Activated CD8-positive, alpha-beta T cell treated with anti-CD3 and anti-CD28 coated beads for 36 hours (primary cell): Measurements from ENCODE around the gene BOLA2B. TPM values are rescaled to one million over a fixed set of nuclear protein-coding genes. Genes with fewer than 3 reads are reported as not detected.
A peak's percentile ranks its signal among the peaks of the same experiment; 100 is the strongest.
"Not testable (repeated sequence)": the region's sequence is repeated elsewhere in the genome, so short reads cannot be mapped to it uniquely, and the experiment has no call there.

ENCODE experiments used
- ATAC-seq: fragments of 200-7000 bp; cut with Tn5 transposase; one replicate; pipeline ENCODE4 v1.10.0; 2021; ENCODE audit warnings: mild to moderate bottlenecking, moderate library complexity
- CTCF ChIA-PET: fragments of 350-600 bp; sonication (Branson Sonifier 250); formaldehyde crosslinking; loops from one replicate; lab custom pipeline; 2021; ENCODE audit warnings: antibody characterized with exemption; lab: Charles Lee
- POLR2A ChIA-PET: fragments of 350-600 bp; sonication (Branson Sonifier 250); formaldehyde crosslinking; loops from one replicate; lab custom pipeline; 2021; ENCODE audit warnings: antibody characterized with exemption; lab: Charles Lee
- DNase-seq: peaks from one replicate; pipeline ENCODE4 v3.0.0-alpha.2; 2020
- H3K27ac Mint-ChIP-seq: one replicate; pipeline ENCODE4 v1.8.0; 2021; ENCODE audit warnings: mild to moderate bottlenecking, mixed read lengths
- H3K27me3 Mint-ChIP-seq: one replicate; pipeline ENCODE4 v1.8.0; 2021; ENCODE audit warnings: mixed read lengths
- H3K36me3 Mint-ChIP-seq: one replicate; pipeline ENCODE4 v1.8.0; 2021; ENCODE audit warnings: low read depth, mixed read lengths
- H3K4me1 Mint-ChIP-seq: one replicate; pipeline ENCODE4 v1.8.0; 2021; ENCODE audit warnings: low read depth, mixed read lengths
- H3K4me3 Mint-ChIP-seq: one replicate; pipeline ENCODE4 v1.8.0; 2021; ENCODE audit warnings: mild to moderate bottlenecking, moderate library complexity, mixed read lengths
- H3K9me3 Mint-ChIP-seq: one replicate; pipeline ENCODE4 v1.8.0; 2021; ENCODE audit warnings: mixed read lengths
- intact Hi-C: fragments of 100-400 bp; cut with micrococcal nuclease; formaldehyde crosslinking; loops from one replicate; pipeline ENCODE4 v1.10.0; 2022
- total RNA-seq, 2 experiments: library from RNA; stranded (reverse); gene quantifications; one replicate each; pipeline ENCODE4 v1.2.3, GENCODE V29; 2021
- TF ChIP-seq, protein P1 (sequence below): fragments of 200-600 bp; IDR thresholded peaks from one replicate; pipeline ENCODE4 v1.8.0; 2022; ENCODE audit warnings: antibody characterized with exemption, mild to moderate bottlenecking

Gene BOLA2B
- total RNA-seq, 2 experiments from 2014 or later, result 248 to 254 TPM

DNA sequence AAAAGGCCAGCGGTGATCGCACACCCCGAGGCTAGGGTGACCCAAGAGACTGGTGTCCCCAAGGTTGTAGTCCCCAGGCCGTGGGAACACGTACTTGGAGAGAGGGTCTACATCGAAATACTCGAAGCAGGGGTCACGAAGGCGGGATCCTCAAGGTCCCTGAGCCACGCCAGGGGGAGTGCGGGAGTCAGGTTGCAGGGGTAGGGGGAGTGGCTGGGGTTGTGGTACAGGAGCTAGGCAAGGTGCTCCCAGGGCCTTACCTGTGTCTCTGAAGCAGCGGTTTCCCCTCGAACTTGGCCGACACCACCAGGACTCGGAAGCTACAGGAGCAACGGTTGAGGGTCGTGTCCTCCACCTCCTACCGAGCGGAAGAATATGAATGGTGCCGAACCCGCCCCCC is 368 bp downstream of the BOLA2B start:
- intact Hi-C loops, H3K27me3 Mint-ChIP-seq, DNase-seq, H3K9me3 Mint-ChIP-seq, H3K4me3 Mint-ChIP-seq, CTCF ChIA-PET, H3K36me3 Mint-ChIP-seq, POLR2A ChIA-PET, H3K4me1 Mint-ChIP-seq, H3K27ac Mint-ChIP-seq: not testable (repeated sequence)
- peak; percentile 5 for ATAC-seq

DNA sequence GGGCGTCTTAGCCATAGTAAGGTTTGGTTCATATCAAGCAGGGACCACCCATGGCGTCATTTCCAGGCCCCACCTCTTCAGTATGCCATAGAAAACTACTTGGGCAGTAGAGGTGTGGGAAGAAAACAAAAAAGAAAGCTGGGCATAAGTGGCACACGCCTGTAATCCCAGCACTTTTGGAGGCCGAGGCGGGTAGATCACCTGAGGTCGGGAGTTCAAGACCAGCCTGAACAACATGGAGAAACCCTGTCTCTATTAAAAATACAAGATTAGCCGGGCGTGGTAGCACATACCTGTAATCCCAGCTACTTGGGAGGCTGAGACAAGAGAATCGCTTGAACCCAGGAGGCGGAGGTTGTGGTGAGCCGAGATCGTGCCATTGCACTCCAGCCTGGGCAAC is 2.3 kb downstream of the BOLA2B start:
- H3K9me3 Mint-ChIP-seq, intact Hi-C loops, H3K4me3 Mint-ChIP-seq, CTCF ChIA-PET, H3K27me3 Mint-ChIP-seq, POLR2A ChIA-PET, ATAC-seq, DNase-seq, H3K27ac Mint-ChIP-seq: not testable (repeated sequence)
- H3K36me3 Mint-ChIP-seq, result peaks cover 20% of the 10 kb centered on the region
- H3K4me1 Mint-ChIP-seq, result peaks cover 14% of the 10 kb centered on the region

DNA sequence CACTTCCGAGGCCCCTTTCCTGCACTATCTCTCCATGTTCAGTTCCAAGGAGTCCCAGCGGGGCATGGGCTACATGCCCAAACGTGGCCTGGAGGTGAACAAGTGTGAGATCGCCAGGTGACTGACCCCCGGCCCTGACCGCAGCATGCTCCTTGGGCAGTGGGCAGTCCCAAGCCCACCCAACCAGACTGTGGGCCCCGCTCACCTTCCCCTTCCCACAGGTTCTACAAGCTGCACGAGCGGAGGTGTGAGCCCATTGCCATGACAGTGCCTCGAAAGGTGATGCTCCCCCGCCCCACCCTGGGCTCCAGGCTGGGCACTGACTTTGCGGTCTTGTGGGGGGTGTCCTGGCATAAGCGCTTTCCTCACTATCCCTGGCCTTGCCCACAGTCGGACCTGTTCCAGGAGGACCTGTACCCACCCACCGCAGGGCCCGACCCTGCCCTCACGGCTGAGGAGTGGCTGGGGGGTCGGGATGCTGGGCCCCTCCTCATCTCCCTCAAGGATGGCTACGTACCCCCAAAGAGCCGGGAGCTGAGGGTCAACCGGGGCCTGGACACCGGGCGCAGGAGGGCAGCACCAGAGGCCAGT is 5.4 kb downstream of the BOLA2B start:
- ChIA-PET POLR2A (interaction anchor here (1.1 to 4.5 kb wide), 4 partner anchors 10 to 122 kb away, joined by 3 to 47 read pairs (median 14); partner anchors contain the start of genes ALDOA, PPP4C and TBX6), CTCF (interaction anchor here (2.7 kb wide), 1 partner anchor 221 kb away, joined by 12 read pairs; no protein-coding TSS in a partner anchor)
- Mint-ChIP-seq H3K27ac (peak overlapping the region; percentile 75), H3K4me3 (peak overlapping the region; percentile 100), H3K4me1 (peaks cover 14% of the 10 kb centered on the region), H3K36me3 (peaks cover 44% of the 10 kb centered on the region), H3K27me3 (no peaks in the 10 kb centered on the region), H3K9me3 (no peaks in the 10 kb centered on the region)
- TF ChIP-seq, protein P1, sequence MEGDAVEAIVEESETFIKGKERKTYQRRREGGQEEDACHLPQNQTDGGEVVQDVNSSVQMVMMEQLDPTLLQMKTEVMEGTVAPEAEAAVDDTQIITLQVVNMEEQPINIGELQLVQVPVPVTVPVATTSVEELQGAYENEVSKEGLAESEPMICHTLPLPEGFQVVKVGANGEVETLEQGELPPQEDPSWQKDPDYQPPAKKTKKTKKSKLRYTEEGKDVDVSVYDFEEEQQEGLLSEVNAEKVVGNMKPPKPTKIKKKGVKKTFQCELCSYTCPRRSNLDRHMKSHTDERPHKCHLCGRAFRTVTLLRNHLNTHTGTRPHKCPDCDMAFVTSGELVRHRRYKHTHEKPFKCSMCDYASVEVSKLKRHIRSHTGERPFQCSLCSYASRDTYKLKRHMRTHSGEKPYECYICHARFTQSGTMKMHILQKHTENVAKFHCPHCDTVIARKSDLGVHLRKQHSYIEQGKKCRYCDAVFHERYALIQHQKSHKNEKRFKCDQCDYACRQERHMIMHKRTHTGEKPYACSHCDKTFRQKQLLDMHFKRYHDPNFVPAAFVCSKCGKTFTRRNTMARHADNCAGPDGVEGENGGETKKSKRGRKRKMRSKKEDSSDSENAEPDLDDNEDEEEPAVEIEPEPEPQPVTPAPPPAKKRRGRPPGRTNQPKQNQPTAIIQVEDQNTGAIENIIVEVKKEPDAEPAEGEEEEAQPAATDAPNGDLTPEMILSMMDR, result no peak
- DNase-seq (no peak), ATAC-seq (no peak)
- intact Hi-C loops, result no loop called here

DNA sequence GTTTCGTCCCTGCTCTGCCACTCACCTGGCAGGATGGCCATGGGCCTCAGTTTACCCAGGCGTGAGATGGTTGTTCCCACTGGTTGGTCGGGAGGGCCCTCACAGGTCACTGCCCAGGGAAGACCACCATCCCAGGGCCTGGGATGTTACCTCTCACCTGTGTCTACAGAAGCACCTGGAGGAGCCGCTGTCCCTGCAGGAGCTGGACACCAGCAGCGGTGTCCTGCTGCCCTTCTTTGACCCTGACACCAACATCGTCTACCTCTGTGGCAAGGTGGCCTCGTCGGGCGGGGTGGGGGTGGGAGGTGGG is 6.0 kb downstream of the BOLA2B start:
- TF ChIP-seq, protein P1, result peak; percentile 54
- POLR2A ChIA-PET, result interaction anchor here (1.1 to 4.5 kb wide), 4 partner anchors 9 to 121 kb away, joined by 3 to 47 read pairs (median 14); partner anchors contain the start of genes ALDOA, PPP4C and TBX6
- no peak for ATAC-seq
- CTCF ChIA-PET, result interaction anchor here (2.7 kb wide), 1 partner anchor 222 kb away, joined by 12 read pairs; no protein-coding TSS in a partner anchor
- Mint-ChIP-seq H3K4me1 (peaks cover 14% of the 10 kb centered on the region), H3K36me3 (peaks cover 44% of the 10 kb centered on the region), H3K4me3 (peak overlapping the region; percentile 100), H3K9me3 (no peaks in the 10 kb centered on the region), H3K27me3 (no peaks in the 10 kb centered on the region), H3K27ac (peak overlapping the region; percentile 100)
- no peak for DNase-seq
- intact Hi-C loops, result no loop called here

DNA sequence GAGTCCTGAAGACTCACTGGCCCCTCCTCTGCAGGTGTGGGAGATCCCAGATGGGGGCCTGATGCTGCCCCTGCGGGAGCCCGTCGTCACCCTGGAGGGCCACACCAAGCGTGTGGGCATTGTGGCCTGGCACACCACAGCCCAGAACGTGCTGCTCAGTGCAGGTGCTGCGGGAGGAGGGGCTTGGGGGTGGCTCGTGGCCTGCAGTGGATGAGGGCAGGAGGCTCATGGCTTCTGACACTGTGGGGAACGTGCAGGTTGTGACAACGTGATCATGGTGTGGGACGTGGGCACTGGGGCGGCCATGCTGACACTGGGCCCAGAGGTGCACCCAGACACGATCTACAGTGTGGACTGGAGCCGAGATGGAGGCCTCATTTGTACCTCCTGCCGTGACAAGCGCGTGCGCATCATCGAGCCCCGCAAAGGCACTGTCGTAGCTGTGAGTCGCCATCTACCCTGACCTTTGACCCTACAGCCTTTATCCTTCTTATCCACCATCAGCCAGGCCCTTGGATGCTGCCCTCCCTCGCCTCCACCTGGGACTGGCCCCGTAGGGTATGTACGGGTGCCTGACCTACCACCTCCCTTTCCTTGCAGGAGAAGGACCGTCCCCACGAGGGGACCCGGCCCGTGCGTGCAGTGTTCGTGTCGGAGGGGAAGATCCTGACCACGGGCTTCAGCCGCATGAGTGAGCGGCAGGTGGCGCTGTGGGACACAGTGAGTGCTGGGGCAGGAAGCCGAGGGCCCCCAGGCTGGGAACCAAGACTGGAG is 6.5 kb downstream of the BOLA2B start:
- peak; percentile 10 for ATAC-seq
- Mint-ChIP-seq H3K4me1 (peaks cover 20% of the 10 kb centered on the region), H3K27me3 (no peaks in the 10 kb centered on the region), H3K36me3 (peaks cover 44% of the 10 kb centered on the region), H3K9me3 (no peaks in the 10 kb centered on the region), H3K27ac (peak overlapping the region; percentile 100), H3K4me3 (peak overlapping the region; percentile 100)
- POLR2A ChIA-PET, result interaction anchor here (0.6 to 4.5 kb wide), 8 partner anchors 9 to 222 kb away, joined by 3 to 47 read pairs (median 4); partner anchors contain the start of genes ALDOA, MAPK3, PPP4C and TBX6
- TF ChIP-seq, protein P1, result peak; percentile 97
- peak; percentile 95 for DNase-seq
- CTCF ChIA-PET, result interaction anchor here (0.6 to 2.7 kb wide), 4 partner anchors 55 to 372 kb away, joined by 3 to 12 read pairs (median 6); partner anchors contain the start of gene GDPD3
- intact Hi-C loops, result no loop called here
